GM19455 (cell line): Measurements from ENCODE around the gene PCDH9.
"Not testable (repeated sequence)": the region's sequence is repeated elsewhere in the genome, so short reads cannot be mapped to it uniquely, and the experiment has no call there.

Experiments
- ATAC-seq: cut with Tn5 transposase; IDR thresholded peaks from one replicate; pipeline ENCODE4 v1.9.1; 2021; ENCODE audit not compliant: unreplicated experiment

The PCDH9 gene

DNA sequence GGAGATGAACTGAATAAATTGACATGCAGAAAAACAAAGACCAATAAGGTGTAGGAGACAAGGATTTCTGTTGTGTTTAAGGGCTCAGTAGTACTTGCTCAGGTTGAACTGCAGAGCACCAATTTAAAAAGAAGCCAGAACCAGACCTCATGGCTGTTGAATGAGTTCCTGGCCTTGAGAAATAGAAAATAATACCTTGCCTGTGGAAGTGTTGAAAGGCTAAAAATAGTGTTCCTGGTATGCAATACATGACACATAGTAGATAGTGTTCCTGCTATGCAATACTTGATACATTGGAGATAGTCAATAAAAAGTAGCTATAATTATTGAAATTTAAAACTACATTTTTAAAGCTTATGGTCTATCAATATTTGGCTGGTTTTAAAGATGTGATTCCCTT lies 595.8 kb downstream of the PCDH9 start:
- no peak for ATAC-seq

DNA sequence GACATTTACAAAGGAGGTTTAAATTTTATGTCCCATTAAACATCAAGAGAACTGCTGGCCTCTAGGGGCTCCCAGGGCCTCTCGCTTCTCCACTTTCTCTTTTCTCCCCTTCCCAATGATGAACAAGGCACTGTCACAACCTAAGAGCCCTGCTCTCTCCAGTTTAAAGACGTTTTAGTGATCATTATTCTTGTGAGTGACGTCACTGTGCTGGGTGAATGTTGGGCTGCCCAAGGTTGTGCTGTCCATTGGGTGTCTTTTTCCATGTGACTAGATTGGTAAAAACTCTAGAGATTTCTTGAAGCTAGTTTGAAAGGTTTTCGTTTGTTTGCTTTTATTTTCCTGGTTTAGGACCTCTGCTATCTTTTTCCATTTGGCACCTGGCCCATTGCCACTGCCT lies 602.6 kb downstream of the PCDH9 start:
- ATAC-seq: no peak

DNA sequence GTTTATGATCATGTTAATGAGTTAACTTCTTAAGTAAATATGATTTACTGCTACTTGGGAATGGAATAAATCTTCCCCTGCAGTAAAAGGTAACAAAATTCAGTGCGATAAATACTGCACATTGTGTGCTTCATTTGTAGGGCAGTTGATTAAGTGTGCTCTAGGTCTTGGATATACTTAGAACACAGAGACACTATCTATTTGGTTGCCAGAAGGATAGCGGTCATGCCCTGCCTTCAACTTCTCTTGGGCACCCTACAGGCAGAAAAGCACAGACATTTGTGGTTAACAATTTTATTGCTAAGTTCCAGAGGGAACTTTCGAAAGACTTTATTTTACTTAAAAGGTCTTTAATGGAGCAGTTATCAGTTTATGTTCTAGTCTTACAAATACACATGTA lies 605.8 kb downstream of the PCDH9 start:
- no peak for ATAC-seq

DNA sequence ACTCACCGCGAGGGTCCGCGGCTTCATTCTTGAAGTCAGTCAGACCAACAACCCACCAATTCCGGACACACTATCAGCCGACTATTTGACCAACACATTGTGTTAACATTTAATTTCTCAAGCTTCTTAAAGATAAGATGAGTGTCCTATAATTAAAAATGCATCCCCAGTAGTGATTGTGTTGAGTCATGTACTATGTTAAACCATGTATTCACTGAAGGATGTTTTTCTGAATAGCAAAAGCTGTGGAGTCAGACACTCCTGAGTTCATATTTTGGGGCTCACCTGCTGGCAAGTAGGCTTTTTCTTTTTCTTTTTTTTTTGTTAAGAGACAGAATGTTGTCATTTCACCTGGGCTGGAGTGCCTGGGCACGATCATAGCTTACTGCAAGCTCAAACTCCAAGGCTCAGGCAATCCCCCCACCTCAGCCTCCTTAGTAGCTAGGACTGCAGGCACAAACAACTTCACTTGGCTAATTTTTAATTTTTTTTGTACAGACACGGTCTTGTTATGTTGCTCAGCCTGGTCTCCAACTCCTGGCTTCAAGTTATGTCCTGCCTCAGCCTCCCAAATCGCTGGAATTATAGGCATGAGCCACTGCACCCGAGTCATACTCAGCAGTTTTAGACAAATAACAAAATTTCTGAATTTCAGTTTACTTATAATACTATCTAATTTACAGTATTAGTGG lies 606.9 kb downstream of the PCDH9 start:
- no peak for ATAC-seq

DNA sequence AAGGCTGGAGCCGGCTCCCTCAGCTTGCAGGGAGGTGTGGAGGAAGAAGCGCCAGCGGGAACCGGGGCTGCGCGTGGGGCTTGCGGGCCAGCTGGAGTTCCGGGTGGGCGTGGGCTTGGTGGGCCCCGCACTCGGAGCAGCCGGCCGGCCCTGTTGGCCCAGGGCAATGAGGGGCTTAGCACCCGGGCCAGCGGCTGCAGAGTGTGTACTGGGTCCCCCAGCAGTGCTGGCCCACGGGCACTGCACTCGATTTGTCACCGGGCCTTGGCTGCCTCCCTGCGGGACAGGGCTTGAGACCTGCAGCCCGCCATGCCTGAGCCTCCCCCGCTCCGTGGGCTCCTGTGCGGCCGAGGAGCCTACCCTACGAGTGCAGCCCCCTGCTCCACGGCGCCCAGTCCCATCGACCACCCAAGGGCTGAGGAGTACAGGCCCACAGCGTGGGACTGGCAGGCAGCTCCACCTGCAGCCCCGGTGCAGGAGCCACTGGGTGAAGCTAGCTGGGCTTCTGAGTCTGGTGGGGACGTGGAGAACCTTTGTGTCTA lies 608.2 kb downstream of the PCDH9 start:
- not testable (repeated sequence) for ATAC-seq

DNA sequence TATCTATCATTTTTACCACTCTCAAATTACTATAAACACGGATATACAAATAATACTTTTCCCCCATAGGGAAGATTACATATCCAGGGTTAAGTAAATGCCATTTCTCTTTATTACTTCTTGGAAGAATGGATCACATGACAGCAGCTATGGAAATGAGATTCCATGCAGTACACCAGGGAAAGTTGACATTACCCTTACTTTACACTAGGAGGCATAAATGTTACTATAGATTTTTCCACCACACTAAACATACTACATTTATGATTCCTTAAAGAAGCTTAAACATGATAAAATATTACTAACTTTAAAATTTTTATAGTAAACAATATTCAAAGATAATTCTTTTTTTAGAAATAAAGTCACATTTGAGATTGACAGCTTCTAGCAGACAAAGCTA lies 611.4 kb downstream of the PCDH9 start:
- ATAC-seq: no peak

DNA sequence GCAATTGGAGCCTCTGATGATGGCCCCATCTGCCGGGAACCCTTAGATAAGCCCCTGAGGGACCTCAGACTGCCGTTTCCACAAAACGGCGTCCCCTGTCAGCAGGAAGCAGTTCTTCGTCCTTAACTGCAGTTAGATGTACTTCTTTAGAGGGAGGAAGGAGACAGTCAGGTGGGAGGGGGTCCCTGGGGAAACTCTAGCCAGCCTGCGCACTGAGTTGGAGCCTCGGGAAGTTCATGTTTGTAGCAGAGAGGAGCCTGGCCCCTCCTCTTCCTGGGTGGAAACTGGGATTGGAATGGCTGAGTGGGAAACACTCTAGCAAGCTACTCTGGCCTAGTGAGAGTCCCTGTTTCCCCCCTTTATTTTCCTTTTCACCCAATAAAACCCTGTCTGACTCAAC lies 612.4 kb downstream of the PCDH9 start:
- ATAC-seq: no peak

DNA sequence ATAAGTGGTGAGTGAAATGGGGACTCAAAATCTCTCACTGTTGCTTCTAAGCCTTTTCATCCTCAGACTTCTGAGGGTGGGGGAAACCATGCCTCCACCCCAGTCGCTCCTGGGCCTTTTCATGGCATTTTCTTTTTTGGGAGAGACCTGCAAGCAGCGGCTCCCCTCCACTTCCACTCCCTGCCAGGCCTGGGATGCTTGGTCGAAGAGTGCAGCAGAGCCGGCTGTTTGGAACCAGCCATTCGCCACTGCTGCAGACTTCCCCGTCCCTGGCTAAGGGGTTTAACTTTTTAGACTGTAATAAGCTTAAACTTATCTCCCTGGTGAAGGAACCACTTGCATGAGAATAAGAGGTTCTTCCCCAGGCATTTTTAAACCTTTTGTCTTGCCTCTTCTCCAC lies 617.2 kb downstream of the PCDH9 start:
- no peak for ATAC-seq

DNA sequence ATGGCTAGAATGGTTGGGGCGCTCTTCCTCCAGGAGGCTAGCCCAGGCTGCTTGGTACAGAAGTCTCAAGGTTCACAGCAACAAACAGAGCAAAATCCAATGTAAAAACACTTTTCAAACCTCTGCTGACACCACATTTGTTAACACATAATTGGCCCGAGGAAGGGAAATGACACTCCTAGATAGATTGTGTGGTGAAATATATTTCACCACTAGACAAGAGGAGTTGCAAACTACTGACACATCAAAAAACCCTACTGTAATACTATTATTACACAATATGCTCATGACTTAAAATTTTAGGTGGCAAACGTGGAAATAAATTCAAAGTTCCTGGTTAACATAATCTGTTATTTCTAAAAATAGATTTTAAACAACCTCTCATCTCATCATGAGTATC lies 643.6 kb downstream of the PCDH9 start:
- ATAC-seq: no peak

DNA sequence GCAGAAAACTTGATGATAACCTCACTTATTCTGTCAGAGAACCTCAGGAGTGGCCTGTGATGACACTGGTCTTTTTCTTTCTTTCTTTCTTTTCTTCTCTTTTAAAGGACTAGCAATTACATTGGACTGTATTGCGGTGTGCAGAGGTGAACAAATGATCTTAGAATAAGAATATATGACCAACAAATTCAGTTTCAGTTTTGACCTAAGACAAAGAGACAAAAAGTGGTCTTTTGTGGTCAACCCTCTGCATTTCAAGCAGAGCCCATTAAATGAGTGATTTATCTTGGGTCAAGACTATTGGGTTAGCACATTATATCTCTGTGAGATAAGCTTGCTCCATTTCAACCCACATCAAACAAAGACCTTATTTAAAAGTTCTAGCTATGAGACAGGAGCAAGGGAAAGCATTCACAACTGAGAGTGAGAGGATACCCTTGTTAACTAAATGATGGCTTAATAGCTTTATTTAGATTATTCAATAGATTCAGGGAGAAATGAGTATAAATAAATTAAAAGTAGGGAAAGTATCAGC lies 644.4 kb downstream of the PCDH9 start:
- ATAC-seq: no peak

DNA sequence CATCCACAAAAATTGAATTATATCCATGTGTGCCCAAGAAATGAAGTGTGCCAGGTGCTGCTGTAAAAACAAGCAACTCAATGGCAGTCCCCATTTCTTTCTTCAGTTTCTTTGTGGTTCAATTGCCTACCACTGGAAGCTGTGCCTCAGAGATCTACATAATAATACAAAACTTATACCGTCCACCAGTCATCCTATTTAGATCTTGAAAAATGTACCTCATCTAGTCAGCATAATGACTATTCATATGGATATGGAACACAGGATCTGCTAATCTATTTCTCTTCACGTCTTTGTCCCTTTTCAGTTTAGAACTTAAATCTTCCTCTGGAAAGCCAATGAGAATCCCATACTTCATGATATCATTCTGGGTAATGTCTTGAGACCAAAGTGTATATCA lies 648.5 kb downstream of the PCDH9 start:
- ATAC-seq: no peak

DNA sequence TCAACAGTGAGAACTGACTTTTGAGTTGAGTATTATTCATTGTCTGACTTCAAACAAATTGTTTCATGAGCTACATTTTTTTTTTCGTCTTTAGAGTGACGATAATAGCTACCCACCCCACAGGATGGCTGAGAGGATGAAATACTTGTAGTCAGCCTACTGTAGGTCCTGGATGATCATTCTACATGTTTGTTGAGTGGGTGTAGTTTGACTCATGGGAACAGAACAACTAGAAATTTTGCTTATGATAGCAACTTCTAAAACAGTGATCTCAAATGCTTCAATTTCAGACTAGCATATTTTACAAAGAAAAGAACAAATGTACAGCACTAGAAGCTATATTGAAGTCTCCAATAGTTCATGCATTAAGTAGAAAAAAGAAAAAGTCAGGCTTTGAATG lies 651.8 kb downstream of the PCDH9 start:
- no peak for ATAC-seq

DNA sequence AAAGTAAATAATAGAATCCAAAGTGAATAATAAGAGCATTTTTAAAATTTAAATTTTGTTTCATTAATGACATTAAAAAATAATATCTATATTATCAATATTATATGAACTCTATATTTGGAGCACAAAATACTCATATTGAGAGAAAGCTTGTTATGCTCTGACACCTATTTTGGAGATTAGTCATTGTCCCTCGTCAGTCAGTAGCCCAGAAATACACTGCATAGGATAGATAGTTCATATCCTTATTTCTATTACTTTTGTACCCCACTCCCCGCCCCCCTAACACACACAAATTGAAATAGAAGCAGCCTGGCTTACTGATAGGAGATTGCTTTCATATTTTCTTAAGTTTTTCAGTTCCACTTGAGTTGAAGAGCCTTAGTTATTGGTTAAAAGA lies 652.8 kb downstream of the PCDH9 start:
- no peak for ATAC-seq

DNA sequence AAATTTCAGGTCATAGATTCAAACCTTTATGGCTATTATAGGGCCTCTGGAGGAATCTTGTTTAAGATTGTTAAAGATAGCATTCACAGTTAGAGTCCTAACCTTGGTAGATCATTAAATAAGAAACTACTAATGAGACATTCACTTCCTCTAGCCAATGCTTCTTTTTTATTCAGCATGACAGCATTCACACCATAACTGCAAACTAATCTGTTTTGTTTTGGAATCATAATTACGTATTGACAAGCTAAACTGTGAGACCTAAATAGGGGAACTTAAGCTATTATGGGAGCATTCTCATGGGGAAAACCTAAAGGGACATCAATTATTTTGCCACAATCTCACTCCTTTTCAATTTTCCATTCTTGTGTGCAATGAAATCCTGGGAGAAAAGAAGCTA lies 653.8 kb downstream of the PCDH9 start:
- no peak for ATAC-seq

DNA sequence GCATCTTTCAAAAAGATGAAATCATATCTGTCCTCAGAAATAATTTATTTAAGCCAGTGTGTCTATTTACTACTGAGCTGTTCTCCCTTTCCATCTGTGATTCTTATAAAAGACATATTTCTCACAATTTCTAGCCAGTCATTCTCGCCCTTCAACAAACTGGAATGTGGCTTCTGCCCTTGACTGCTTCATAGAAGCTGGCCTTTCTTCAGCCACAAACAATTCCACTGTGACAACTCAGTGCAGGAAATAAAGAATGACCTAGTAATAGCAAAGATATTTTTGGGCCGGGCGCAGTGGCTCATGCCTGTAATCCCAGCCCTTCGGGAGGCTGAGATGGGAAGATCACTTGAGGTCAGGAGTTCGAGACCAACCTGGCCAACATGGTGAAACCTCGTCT lies 655.5 kb downstream of the PCDH9 start:
- ATAC-seq: no peak

DNA sequence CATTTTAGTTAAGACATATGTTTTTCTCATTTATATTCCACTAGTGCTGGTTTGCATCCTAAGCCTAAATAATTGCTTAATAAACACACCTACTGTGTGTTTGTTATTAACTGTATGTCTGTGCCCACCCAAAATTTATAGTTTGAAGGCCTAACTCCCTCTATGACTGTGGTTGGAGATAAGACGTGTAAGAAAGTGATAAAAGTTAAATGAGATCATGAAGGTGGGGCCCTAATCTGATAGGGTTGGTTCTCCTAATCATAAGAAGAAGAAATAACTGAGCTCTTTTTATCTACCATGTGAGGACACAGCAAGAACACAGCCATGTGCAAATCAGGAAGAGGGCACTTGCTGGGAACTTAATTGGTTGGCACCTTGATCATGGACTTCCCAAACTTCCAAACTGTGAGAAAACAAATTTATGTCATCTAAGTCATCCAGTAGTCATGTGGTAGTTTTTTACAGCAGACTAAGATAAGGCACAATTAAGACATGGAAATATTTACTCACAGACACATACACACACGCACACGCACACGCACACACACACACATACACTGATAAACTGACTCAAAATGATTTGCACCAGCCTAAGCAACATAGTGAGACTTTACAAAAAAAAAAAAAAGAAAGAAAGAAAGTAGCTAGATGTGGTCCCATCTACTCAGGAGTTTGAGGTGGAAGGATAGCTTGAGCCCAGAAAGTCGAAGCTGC lies 662.1 kb downstream of the PCDH9 start:
- no peak for ATAC-seq

DNA sequence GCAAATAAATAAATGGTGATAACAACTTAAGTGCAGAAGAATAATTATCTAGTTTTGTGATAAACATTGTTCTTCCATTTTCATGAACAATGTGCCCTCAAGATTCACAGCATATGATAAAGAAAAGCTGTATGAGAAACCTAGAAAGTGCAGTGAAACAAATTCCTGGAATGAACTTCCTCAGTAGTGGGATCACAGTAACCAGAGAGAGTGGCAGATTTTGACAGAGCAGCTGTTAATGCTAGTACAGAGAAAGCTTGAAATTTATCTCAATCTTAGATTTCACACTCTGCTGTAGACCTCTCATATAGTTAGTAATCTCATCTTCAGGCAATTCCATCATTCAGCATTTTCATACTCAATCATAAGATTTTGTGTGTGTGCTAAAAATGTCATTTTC lies 664.9 kb downstream of the PCDH9 start:
- no peak for ATAC-seq

DNA sequence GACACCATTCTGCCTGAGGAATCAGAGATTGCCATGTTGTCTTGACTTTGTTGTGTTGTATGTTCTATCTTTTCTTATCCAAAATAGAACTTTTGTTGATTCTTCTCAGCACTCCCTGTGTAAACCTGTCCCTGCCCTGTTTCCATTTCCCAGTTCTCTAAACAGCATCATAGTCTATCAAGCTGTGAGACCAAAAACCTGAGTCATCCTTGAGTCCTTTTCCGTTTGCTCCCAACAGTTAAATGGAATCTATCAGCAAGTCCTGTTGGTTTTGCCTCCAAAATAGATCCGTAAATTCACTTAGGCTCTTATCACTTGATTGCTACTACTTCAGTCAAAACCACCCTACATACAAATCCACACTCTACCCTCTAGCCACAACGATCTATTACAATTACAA lies 667.1 kb downstream of the PCDH9 start:
- no peak for ATAC-seq

DNA sequence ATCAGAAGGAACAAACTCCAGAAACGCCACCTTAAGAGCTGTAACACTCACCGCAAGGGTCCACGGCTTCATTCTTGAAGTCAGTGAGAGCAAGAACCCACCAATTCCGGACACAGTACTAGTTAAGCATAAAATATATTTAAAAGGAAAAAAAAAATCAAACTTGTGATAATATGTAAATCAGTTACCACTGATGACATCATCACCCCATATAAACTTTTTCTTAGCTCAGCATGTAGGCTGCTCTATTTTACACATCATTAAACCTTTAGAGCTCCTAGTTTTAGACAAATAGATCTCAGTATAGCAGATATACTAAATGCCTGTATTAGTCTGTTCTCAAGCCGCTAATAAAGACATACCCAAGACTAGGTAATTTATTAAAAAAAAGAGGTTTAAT lies 668.1 kb downstream of the PCDH9 start:
- ATAC-seq: no peak

DNA sequence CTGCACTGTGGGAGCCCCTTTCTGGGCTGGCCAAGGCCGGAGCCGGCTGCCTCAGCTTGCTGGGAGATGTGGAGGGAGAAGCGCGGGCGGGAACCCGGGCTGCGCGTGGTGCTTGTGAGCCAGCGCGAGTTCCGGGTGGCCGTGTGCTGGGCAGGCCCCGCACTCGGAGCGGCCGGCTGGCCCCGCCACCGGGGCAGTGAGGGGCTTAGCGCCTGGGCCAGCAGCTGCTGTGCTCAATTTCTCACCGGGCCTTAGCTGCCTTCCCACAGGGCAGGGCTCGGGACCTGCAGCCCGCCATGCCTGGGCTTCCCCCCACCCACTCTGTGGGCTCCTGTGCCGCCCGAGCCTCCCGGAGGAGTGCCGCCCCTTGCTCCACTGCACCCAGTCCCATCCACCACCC lies 669.1 kb downstream of the PCDH9 start:
- ATAC-seq: no peak

DNA sequence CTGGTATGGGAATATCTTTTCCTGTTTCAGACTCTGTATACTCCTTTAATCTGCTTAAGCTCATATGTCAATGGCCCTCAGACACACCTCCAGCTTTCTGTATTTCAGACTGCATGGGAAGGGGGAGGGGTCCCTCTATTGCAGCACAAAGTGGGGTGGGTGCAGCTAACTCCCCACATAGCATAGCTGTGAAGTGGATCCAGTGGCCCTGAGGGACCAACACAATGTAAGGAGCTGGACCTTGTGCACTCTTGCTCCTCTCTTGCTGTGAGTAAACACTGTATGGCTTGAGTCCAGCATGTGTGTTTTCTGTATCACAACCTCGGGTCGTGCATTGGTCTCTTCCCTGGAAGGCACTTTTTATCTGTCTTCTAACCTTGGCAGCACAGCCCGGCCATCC lies 669.9 kb downstream of the PCDH9 start:
- no peak for ATAC-seq

DNA sequence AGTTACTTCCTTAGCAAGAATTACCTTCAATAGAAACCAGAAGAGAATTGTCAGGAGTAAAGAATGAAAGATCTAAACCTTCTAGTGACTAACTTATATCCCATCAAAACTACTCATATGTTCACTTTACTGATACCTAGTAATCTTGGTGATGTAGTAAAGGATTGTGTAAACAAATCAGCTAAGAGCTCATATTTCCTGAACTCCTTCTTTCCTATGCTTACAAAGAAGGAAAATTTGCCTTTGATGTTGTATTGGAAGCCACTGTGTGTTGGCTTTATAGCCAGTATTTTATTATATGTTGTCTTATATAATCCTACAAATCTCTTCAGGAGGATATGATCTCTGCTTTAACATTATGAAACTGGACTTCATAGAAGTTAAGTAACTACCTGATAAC lies 671.0 kb downstream of the PCDH9 start:
- no peak for ATAC-seq
